8988T (cell line): Measurements from ENCODE around the gene RETREG2.
A peak's percentile ranks its signal among the peaks of the same experiment; 100 is the strongest.

Experiments
- DNase-seq: peaks from one replicate; pipeline ENCODE4 v3.0.0; 2011

Gene RETREG2

GRCh38 chr2:219177552-219178376 is at the start of gene RETREG2:
Gene RETREG2, plus strand, starts transcription at chr2:219178275. Its CDS starts 78 bp downstream, at chr2:219178353.
- DNase-seq: peak; percentile 94

- DNase-seq: no peak
Measured at GRCh38 chr2:219128396-219128795, 49.7 kb upstream of the RETREG2 start.

GRCh38 chr2:219129589-219129988 is 48.5 kb upstream of the RETREG2 start:
- DNase-seq: no peak

GRCh38 chr2:219131327-219131726 is 46.7 kb upstream of the RETREG2 start:
- no peak for DNase-seq

GRCh38 chr2:219131744-219132143 is 46.3 kb upstream of the RETREG2 start:
- no peak for DNase-seq

GRCh38 chr2:219133976-219134375 is 44.1 kb upstream of the RETREG2 start:
- no peak for DNase-seq

- no peak for DNase-seq
Measured at GRCh38 chr2:219140722-219141121, 37.4 kb upstream of the RETREG2 start.

- DNase-seq: no peak
Measured at GRCh38 chr2:219142329-219142728, 35.7 kb upstream of the RETREG2 start.

- no peak for DNase-seq
Measured at GRCh38 chr2:219149667-219150066, 28.4 kb upstream of the RETREG2 start.

GRCh38 chr2:219155054-219155644 is 22.9 kb upstream of the RETREG2 start:
- DNase-seq: peak; percentile 60

- no peak for DNase-seq
Measured at GRCh38 chr2:219157396-219157795, 20.7 kb upstream of the RETREG2 start.

- no peak for DNase-seq
Measured at GRCh38 chr2:219158025-219158424, 20.1 kb upstream of the RETREG2 start.

GRCh38 chr2:219158586-219158985 is 19.5 kb upstream of the RETREG2 start:
- DNase-seq: no peak

- DNase-seq: no peak
Measured at GRCh38 chr2:219159771-219160185, 18.3 kb upstream of the RETREG2 start.

GRCh38 chr2:219160186-219161017 is 17.7 kb upstream of the RETREG2 start, which contains the start of gene NHEJ1:
Gene NHEJ1, minus strand, starts transcription at chr2:219160815. Its CDS starts 2,453 bp downstream, at chr2:219158362.
- peak; percentile 92 for DNase-seq

GRCh38 chr2:219161097-219161496 is 17.0 kb upstream of the RETREG2 start:
- DNase-seq: no peak

- DNase-seq: no peak
Measured at GRCh38 chr2:219163156-219163555, 14.9 kb upstream of the RETREG2 start.

- no peak for DNase-seq
Measured at GRCh38 chr2:219165058-219165911, 12.8 kb upstream of the RETREG2 start.

- no peak for DNase-seq
Measured at GRCh38 chr2:219167997-219168396, 10.1 kb upstream of the RETREG2 start.

GRCh38 chr2:219168526-219168925 is 9.5 kb upstream of the RETREG2 start:
- DNase-seq: no peak

GRCh38 chr2:219168932-219169331 is 9.1 kb upstream of the RETREG2 start:
- no peak for DNase-seq

GRCh38 chr2:219169930-219170654 is 8.0 kb upstream of the RETREG2 start, which contains the start of gene SLC23A3:
Gene SLC23A3, minus strand, starts transcription at chr2:219170029. Its CDS starts 45 bp downstream, at chr2:219169984.
- DNase-seq: no peak
